Neural cell (in vitro differentiated cells): ENCODE results near the gene GTF2IRD1. TPM values are rescaled to one million over a fixed set of nuclear protein-coding genes. Genes with fewer than 3 reads are reported as not detected.

Experiments used
- H2AFZ ChIP-seq: fragments of 200-600, 300-800 bp; sonication (generic), shearing (Covaris generic); 2 replicates; pipeline ENCODE4 v1.6.0; 2014; ENCODE audit warnings: low read depth, mild to moderate bottlenecking, antibody characterized with exemption, low read length, moderate library complexity
- H3F3A ChIP-seq: fragments of 200-600 bp; shearing (Covaris generic); 2 replicates; pipeline ENCODE4 v1.6.1; 2016; ENCODE audit warnings: mild to moderate bottlenecking, moderate library complexity, mixed read lengths, antibody characterized with exemption, low read length; ENCODE audit not compliant: insufficient read depth, poor library complexity, severe bottlenecking
- H3K27ac ChIP-seq: fragments of 200-600, 300-800 bp; sonication (generic), shearing (Covaris generic); 2 replicates; pipeline ENCODE4 v1.5.1; 2014; ENCODE audit warnings: mild to moderate bottlenecking, low read length, moderate library complexity
- H3K27me3 ChIP-seq: fragments of 300-800, 200-600 bp; sonication (generic), shearing (Covaris generic); 2 replicates; pipeline ENCODE4 v1.6.0; 2014; ENCODE audit warnings: mild to moderate bottlenecking, low read depth, low read length, moderate library complexity; ENCODE audit not compliant: insufficient read depth
- H3K36me3 ChIP-seq: fragments of 300-800, 200-600 bp; sonication (generic), shearing (Covaris generic); 2 replicates; pipeline ENCODE4 v1.5.1; 2014; ENCODE audit warnings: mild to moderate bottlenecking, antibody characterized with exemption, low read length, moderate library complexity; ENCODE audit not compliant: insufficient read depth
- H3K4me2 ChIP-seq: fragments of 300-800, 200-600 bp; sonication (generic), shearing (Covaris generic); 2 replicates; pipeline ENCODE4 v1.6.0; 2014; ENCODE audit warnings: mild to moderate bottlenecking, low read length
- H3K4me3 ChIP-seq: fragments of 300-800, 200-600 bp; sonication (generic), shearing (Covaris generic); 2 replicates; pipeline ENCODE4 v1.5.1; 2014; ENCODE audit warnings: mild to moderate bottlenecking, low read length, moderate library complexity
- H3K79me2 ChIP-seq: fragments of 200-600 bp; shearing (Covaris generic); replicated peaks from 2 replicates; pipeline ENCODE4 v1.6.0; 2014; ENCODE audit warnings: mild to moderate bottlenecking, low read length, moderate library complexity; ENCODE audit not compliant: insufficient read depth
- H3K9ac ChIP-seq: fragments of 300-800, 200-600 bp; sonication (generic), shearing (Covaris generic); 2 replicates; pipeline ENCODE4 v1.6.1; 2016; ENCODE audit warnings: mild to moderate bottlenecking, low read length, mixed read lengths
- H3K9me2 ChIP-seq: fragments of 200-600 bp; shearing (Covaris generic); 2 replicates; pipeline ENCODE4 v1.6.1; 2016; ENCODE audit warnings: mild to moderate bottlenecking, low read length, mixed read lengths; ENCODE audit not compliant: insufficient read depth
- H3K9me3 ChIP-seq: fragments of 200-600, 300-800 bp; sonication (generic), shearing (Covaris generic); 2 replicates; pipeline ENCODE4 v1.6.1; 2016; ENCODE audit warnings: mild to moderate bottlenecking, mixed run types, low read length, moderate library complexity, mixed read lengths
- H4K20me1 ChIP-seq: fragments of 200-600 bp; shearing (Covaris generic); 2 replicates; pipeline ENCODE4 v1.6.1; 2016; ENCODE audit warnings: mild to moderate bottlenecking, mixed run types; ENCODE audit not compliant: insufficient read depth
- CTCF ChIP-seq: fragments of 450-650 bp; IDR thresholded peaks from 2 replicates; pipeline ENCODE4 v1.5.1; 2014; ENCODE audit warnings: antibody characterized with exemption, mild to moderate bottlenecking, moderate library complexity; ENCODE audit not compliant: poor library complexity, severe bottlenecking
- EP300 ChIP-seq: fragments of 450-650 bp; conservative IDR thresholded peaks from 2 replicates; pipeline ENCODE4 v1.6.1; 2014; ENCODE audit warnings: antibody characterized with exemption, mild to moderate bottlenecking, moderate library complexity; ENCODE audit not compliant: poor library complexity, severe bottlenecking
- EZH2 ChIP-seq: fragments of 200-600, 300-800 bp; shearing (Covaris generic), sonication (generic); IDR thresholded peaks from 2 replicates; pipeline ENCODE4 v1.6.1; 2014; ENCODE audit warnings: antibody characterized with exemption, low read length, borderline replicate concordance, mild to moderate bottlenecking; ENCODE audit not compliant: insufficient read depth, poor library complexity, severe bottlenecking
- MXI1 ChIP-seq: fragments of 450-650 bp; conservative IDR thresholded peaks from 2 replicates; pipeline ENCODE4 v1.6.1; 2014; ENCODE audit warnings: antibody characterized with exemption, mild to moderate bottlenecking; ENCODE audit not compliant: poor library complexity, severe bottlenecking
- POLR2AphosphoS5 ChIP-seq: IDR thresholded peaks from 2 replicates; pipeline ENCODE4 v1.6.1; 2012
- RAD21 ChIP-seq: fragments of 450-650 bp; conservative IDR thresholded peaks from 2 replicates; pipeline ENCODE4 v1.6.1; 2014; ENCODE audit warnings: antibody characterized with exemption, mild to moderate bottlenecking, moderate library complexity
- REST ChIP-seq: IDR thresholded peaks from 2 replicates; pipeline ENCODE4 v1.6.1; 2012; ENCODE audit warnings: borderline replicate concordance
- SMC3 ChIP-seq: fragments of 450-650 bp; conservative IDR thresholded peaks from 2 replicates; pipeline ENCODE4 v1.6.1; 2014; ENCODE audit warnings: antibody characterized with exemption, mild to moderate bottlenecking, moderate library complexity; ENCODE audit not compliant: poor library complexity
- TAF1 ChIP-seq: IDR thresholded peaks from 2 replicates; pipeline ENCODE4 v1.6.1; 2012; ENCODE audit warnings: low read depth
- polyA plus RNA-seq: library from polyadenylated mRNA; depleted of rRNA; stranded (reverse); fragments of >200 nt; gene quantifications from 2 replicates; pipeline ENCODE4 v1.2.3, GENCODE V29; 2014

The GTF2IRD1 gene
- polyA plus RNA-seq, 1 donor from 2014 or later, result 31.9 TPM

- Histone ChIP-seq H3K36me3 (no peaks in the 10 kb centered on the region), H3K4me2 (no peak overlapping the region)
Measured at GRCh38 chr7:74405191-74405898, 48.4 kb upstream of the GTF2IRD1 start.

GRCh38 chr7:74405899-74406512 is 47.7 kb upstream of the GTF2IRD1 start:
- Histone ChIP-seq H3K4me2 (no peak overlapping the region), H3K9ac (no peak overlapping the region), H3K4me3 (no peak overlapping the region), H3K27me3 (no peaks in the 10 kb centered on the region), H2AFZ (no peak overlapping the region), H3F3A (no peaks in the 10 kb centered on the region), H3K9me3 (no peaks in the 10 kb centered on the region), H3K9me2 (no peaks in the 10 kb centered on the region), H4K20me1 (no peaks in the 10 kb centered on the region), H3K27ac (no peak overlapping the region), H3K79me2 (no peaks in the 10 kb centered on the region), H3K36me3 (no peaks in the 10 kb centered on the region)
- TF ChIP-seq CTCF (no peak), EP300 (no peak), TAF1 (no peak), REST (no peak), EZH2 (no peak), MXI1 (no peak), SMC3 (no peak), POLR2AphosphoS5 (no peak), RAD21 (no peak)

More at GRCh38 chr7:74405191-74405898, 48.4 kb upstream of the GTF2IRD1 start:
- no peak for TF ChIP-seq EZH2
- peak; percentile 49 for TF ChIP-seq CTCF
- Histone ChIP-seq H3K9me2 (no peaks in the 10 kb centered on the region), H4K20me1 (no peaks in the 10 kb centered on the region), H3K9me3 (no peaks in the 10 kb centered on the region), H3K4me3 (no peak overlapping the region), H3K27me3 (no peaks in the 10 kb centered on the region), H3K9ac (no peak overlapping the region), H3K27ac (no peak overlapping the region), H3K79me2 (no peaks in the 10 kb centered on the region), H3F3A (no peaks in the 10 kb centered on the region), H2AFZ (no peak overlapping the region)
